Astrocyte (in vitro differentiated cells and primary cell): ENCODE data around the gene DGKB.

Experiments
- CTCF ChIP-seq: IDR thresholded peaks from 2 replicates; pipeline ENCODE4 v1.5.1; 2011; ENCODE audit warnings: low read depth, mild to moderate bottlenecking, inconsistent platforms, low read length, moderate library complexity; ENCODE audit not compliant: insufficient read depth
- EZH2 ChIP-seq: IDR thresholded peaks from 2 replicates; pipeline ENCODE4 v1.6.1; 2012; ENCODE audit warnings: mild to moderate bottlenecking, low read length, inconsistent platforms; ENCODE audit not compliant: insufficient read depth

- TF ChIP-seq CTCF, result no peak
- no peak for TF ChIP-seq EZH2
Measured at GRCh38 chr7:14900051-14900450, 2.5 kb downstream of the DGKB start.
